Activated CD4-positive, alpha-beta memory T cell treated with anti-CD3 and anti-CD28 coated beads for 36 hours (primary cell): ENCODE measurements around the gene TMEM92. TPM values are rescaled to one million over a fixed set of nuclear protein-coding genes. Genes with fewer than 3 reads are reported as not detected.

ENCODE experiments used
- CTCF ChIA-PET: fragments of 350-600 bp; sonication (Branson Sonifier 250); formaldehyde crosslinking; loops from one replicate; lab custom pipeline; 2021; ENCODE audit warnings: antibody characterized with exemption, inconsistent platforms; lab: Charles Lee
- POLR2A ChIA-PET: fragments of 350-600 bp; sonication (Branson Sonifier 250); formaldehyde crosslinking; loops from one replicate; lab custom pipeline; 2021; ENCODE audit warnings: antibody characterized with exemption; lab: Charles Lee
- DNase-seq: peaks from one replicate; pipeline ENCODE4 v3.0.0-alpha.2; 2020
- H3K27ac Mint-ChIP-seq: one replicate; pipeline ENCODE4 v1.8.0; 2021; ENCODE audit warnings: mixed read lengths
- H3K27me3 Mint-ChIP-seq: one replicate; pipeline ENCODE4 v1.8.0; 2021; ENCODE audit warnings: mixed read lengths
- H3K36me3 Mint-ChIP-seq: one replicate; pipeline ENCODE4 v1.8.0; 2021; ENCODE audit warnings: mixed read lengths
- H3K4me1 Mint-ChIP-seq: one replicate; pipeline ENCODE4 v1.8.0; 2021; ENCODE audit warnings: low read depth, mixed read lengths
- H3K4me3 Mint-ChIP-seq: one replicate; pipeline ENCODE4 v1.8.0; 2021; ENCODE audit warnings: mild to moderate bottlenecking, mixed read lengths
- H3K9me3 Mint-ChIP-seq: one replicate; pipeline ENCODE4 v1.8.0; 2021; ENCODE audit warnings: mixed read lengths
- intact Hi-C: fragments of 100-400 bp; cut with micrococcal nuclease; formaldehyde crosslinking; loops from one replicate; pipeline ENCODE4 v1.15.1; 2023
- total RNA-seq, 2 experiments: library from RNA; stranded (reverse); gene quantifications; one replicate each; pipeline ENCODE4 v1.2.3, GENCODE V29; 2021

TMEM92 gene
- total RNA-seq, 2 experiments from 2014 or later: 0.07 TPM; not detected in 1

GRCh38 chr17:50319306-50320004, 45.2 kb downstream of the TMEM92 start:
- H3K4me3 Mint-ChIP-seq: no peak overlapping the region
- intact Hi-C loops: no loop called here
- CTCF ChIA-PET: interaction anchor here (1.0 kb wide), 1 partner anchor 43 kb away, joined by 3 read pairs; no protein-coding TSS in a partner anchor
- DNase-seq: no peak
- no peak overlapping the region for H3K27ac Mint-ChIP-seq
- H3K27me3 Mint-ChIP-seq: peaks cover 5% of the 10 kb centered on the region
- no peaks in the 10 kb centered on the region for H3K36me3 Mint-ChIP-seq
- no peaks in the 10 kb centered on the region for H3K4me1 Mint-ChIP-seq
- POLR2A ChIA-PET: no interaction called here
- no peaks in the 10 kb centered on the region for H3K9me3 Mint-ChIP-seq

- no peaks in the 10 kb centered on the region for H3K36me3 Mint-ChIP-seq
- DNase-seq: no peak
- CTCF ChIA-PET: interaction anchor here (1.0 kb wide), 1 partner anchor 122 kb away, joined by 4 read pairs; no protein-coding TSS in a partner anchor
- intact Hi-C loops: no loop called here
- no peak overlapping the region for H3K27ac Mint-ChIP-seq
- no peak overlapping the region for H3K4me3 Mint-ChIP-seq
- POLR2A ChIA-PET: no interaction called here
- H3K9me3 Mint-ChIP-seq: no peaks in the 10 kb centered on the region
- H3K27me3 Mint-ChIP-seq: peaks cover 2% of the 10 kb centered on the region
- peaks cover 13% of the 10 kb centered on the region for H3K4me1 Mint-ChIP-seq
These were observed 48.0 kb downstream of the TMEM92 start for GRCh38 chr17:50322271-50322670.

GRCh38 chr17:50323060-50323459, 48.8 kb downstream of the TMEM92 start:
- H3K27ac Mint-ChIP-seq: no peak overlapping the region
- H3K9me3 Mint-ChIP-seq: no peaks in the 10 kb centered on the region
- no peak overlapping the region for H3K4me3 Mint-ChIP-seq
- peaks cover 13% of the 10 kb centered on the region for H3K4me1 Mint-ChIP-seq
- POLR2A ChIA-PET: no interaction called here
- no peaks in the 10 kb centered on the region for H3K36me3 Mint-ChIP-seq
- H3K27me3 Mint-ChIP-seq: peaks cover 2% of the 10 kb centered on the region
- CTCF ChIA-PET: interaction anchor here (0.6 to 1.0 kb wide), 3 partner anchors 17 to 656 kb away, joined by 3 to 4 read pairs (median 4); no protein-coding TSS in a partner anchor
- no peak for DNase-seq
- intact Hi-C loops: no loop called here

- H3K27ac Mint-ChIP-seq: peak overlapping the region; percentile 75
- no peak overlapping the region for H3K4me3 Mint-ChIP-seq
- no peaks in the 10 kb centered on the region for H3K36me3 Mint-ChIP-seq
- POLR2A ChIA-PET: no interaction called here
- no peaks in the 10 kb centered on the region for H3K9me3 Mint-ChIP-seq
- H3K27me3 Mint-ChIP-seq: no peaks in the 10 kb centered on the region
- peaks cover 13% of the 10 kb centered on the region for H3K4me1 Mint-ChIP-seq
- intact Hi-C loops: loop anchor here (5.0 kb wide), 1 partner anchor 34 kb away; no protein-coding TSS in a partner anchor
- DNase-seq: no peak
- CTCF ChIA-PET: no interaction called here
These were observed 51.6 kb downstream of the TMEM92 start for GRCh38 chr17:50325906-50326305.

GRCh38 chr17:50326831-50327364, 52.6 kb downstream of the TMEM92 start:
- Mint-ChIP-seq H3K36me3 (no peaks in the 10 kb centered on the region), H3K4me3 (no peak overlapping the region), H3K9me3 (no peaks in the 10 kb centered on the region), H3K4me1 (peaks cover 18% of the 10 kb centered on the region), H3K27ac (peak overlapping the region; percentile 75), H3K27me3 (peaks cover 2% of the 10 kb centered on the region)
- ChIA-PET POLR2A (no interaction called here), CTCF (no interaction called here)
- DNase-seq: peak; percentile 65
- intact Hi-C loops: loop anchor here (1.0 to 5.0 kb wide), 2 partner anchors 16 to 35 kb away; no protein-coding TSS in a partner anchor

GRCh38 chr17:50328363-50329325, 54.4 kb downstream of the TMEM92 start:
- Mint-ChIP-seq H3K4me1 (peaks cover 25% of the 10 kb centered on the region), H3K27ac (no peak overlapping the region), H3K4me3 (no peak overlapping the region), H3K36me3 (no peaks in the 10 kb centered on the region), H3K27me3 (peaks cover 8% of the 10 kb centered on the region), H3K9me3 (no peaks in the 10 kb centered on the region)
- DNase-seq: no peak
- ChIA-PET POLR2A (no interaction called here), CTCF (interaction anchor here (1.3 kb wide), 1 partner anchor 34 kb away, joined by 4 read pairs; no protein-coding TSS in a partner anchor)
- intact Hi-C loops: loop anchor here (5.0 kb wide), 1 partner anchor 36 kb away; no protein-coding TSS in a partner anchor

GRCh38 chr17:50329716-50330115, 55.5 kb downstream of the TMEM92 start:
- intact Hi-C loops: loop anchor here (5.0 kb wide), 3 partner anchors 37 to 117 kb away; partner anchors contain the start of gene TMEM92
- DNase-seq: no peak
- H3K4me3 Mint-ChIP-seq: no peak overlapping the region
- no peaks in the 10 kb centered on the region for H3K36me3 Mint-ChIP-seq
- ChIA-PET POLR2A (no interaction called here), CTCF (interaction anchor here (0.7 to 1.3 kb wide), 2 partner anchors 33 to 68 kb away, joined by 3 to 4 read pairs; partner anchors contain the start of gene LRRC59)
- H3K9me3 Mint-ChIP-seq: no peaks in the 10 kb centered on the region
- peaks cover 9% of the 10 kb centered on the region for H3K27me3 Mint-ChIP-seq
- H3K4me1 Mint-ChIP-seq: peaks cover 30% of the 10 kb centered on the region
- no peak overlapping the region for H3K27ac Mint-ChIP-seq

GRCh38 chr17:50330151-50330775, 56.0 kb downstream of the TMEM92 start:
- POLR2A ChIA-PET: interaction anchor here (1.0 kb wide), 1 partner anchor 16 kb away, joined by 3 read pairs; the partner anchor contains the start of gene XYLT2
- no peaks in the 10 kb centered on the region for H3K36me3 Mint-ChIP-seq
- H3K27me3 Mint-ChIP-seq: peaks cover 9% of the 10 kb centered on the region
- peaks cover 30% of the 10 kb centered on the region for H3K4me1 Mint-ChIP-seq
- no peak overlapping the region for H3K4me3 Mint-ChIP-seq
- DNase-seq: no peak
- intact Hi-C loops: loop anchor here (5.0 kb wide), 2 partner anchors 58 to 118 kb away; partner anchors contain the start of gene TMEM92
- H3K9me3 Mint-ChIP-seq: no peaks in the 10 kb centered on the region
- CTCF ChIA-PET: interaction anchor here (1.0 to 1.7 kb wide), 3 partner anchors 21 to 130 kb away, joined by 3 to 4 read pairs (median 4); no protein-coding TSS in a partner anchor
- no peak overlapping the region for H3K27ac Mint-ChIP-seq

Other genes starting within 250 kb of the TMEM92 start
- 10 to 100 TPM; 15.8 to 17.6 TPM for gene ITGA3, start 218.4 kb upstream of the TMEM92 start, total RNA-seq
- gene PDK2, start 179.1 kb upstream of the TMEM92 start, total RNA-seq: 10 to 100 TPM; 13.3 to 14.6 TPM
- 1 to 10 TPM; 3.4 to 3.7 TPM for gene SAMD14, start 144.3 kb upstream of the TMEM92 start, total RNA-seq
- 10 to 100 TPM; 84.3 to 86.1 TPM for gene PPP1R9B, start 123.8 kb upstream of the TMEM92 start, total RNA-seq
- gene SGCA, start 108.5 kb upstream of the TMEM92 start, total RNA-seq: under 1 TPM in 1 of 2 experiments, not detected in 1; 0.59 TPM
- gene COL1A1, start 72.8 kb upstream of the TMEM92 start, total RNA-seq: 1 to 10 TPM; 2.3 to 3.7 TPM
- 10 to 100 TPM; 41.3 to 43.3 TPM for gene XYLT2, start 71.7 kb downstream of the TMEM92 start, total RNA-seq
- 10 to 100 TPM; 53.9 to 64.5 TPM for gene MRPL27, start 98.7 kb downstream of the TMEM92 start, total RNA-seq
- 10 to 100 TPM; 47.7 to 48.1 TPM for gene EME1, start 98.8 kb downstream of the TMEM92 start, total RNA-seq
- 10 to 100 TPM; 77.1 to 78.8 TPM for gene LRRC59, start 123.1 kb downstream of the TMEM92 start, total RNA-seq
- gene ACSF2, start 151.8 kb downstream of the TMEM92 start, total RNA-seq: 10 to 100 TPM; 20.1 to 23.6 TPM
- not detected for gene CHAD, start 194.4 kb downstream of the TMEM92 start, total RNA-seq
- gene RSAD1, start 204.4 kb downstream of the TMEM92 start, total RNA-seq: 10 to 100 TPM; 31.9 to 37.2 TPM
- 1 to 10 TPM; 8.1 to 8.5 TPM for gene MYCBPAP, start 234.0 kb downstream of the TMEM92 start, total RNA-seq